ENCODE results near the gene ACD.

DNA sequence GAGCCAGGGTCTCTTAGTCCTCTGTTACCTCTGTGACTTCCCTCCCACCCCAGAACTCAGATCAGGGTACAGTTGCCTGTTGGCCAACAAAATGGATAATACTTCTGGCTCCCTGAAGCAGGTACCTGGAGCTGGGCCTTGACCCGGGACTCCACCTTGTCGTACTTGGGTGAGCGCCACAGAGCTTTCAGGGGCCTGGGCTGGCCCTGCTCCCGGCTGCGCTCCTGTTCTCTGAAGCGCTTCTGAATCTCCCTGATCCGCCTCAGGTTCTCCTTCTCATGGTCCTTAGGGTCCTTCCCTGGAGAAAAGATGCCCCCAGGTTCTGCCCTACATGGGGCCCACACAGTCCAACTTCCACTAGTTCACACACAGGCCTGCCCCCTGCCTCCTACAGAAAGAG lies 4.8 kb upstream of the ACD start:
- TF ChIP-seq CTCF (IDR thresholded peaks at IDR 0.05) = no peak
- no peak for TF ChIP-seq POLR2A (IDR thresholded peaks at IDR 0.05)
